Karpas-422 (cell line): ENCODE measurements around the gene RNU7-1. TPM values are rescaled to one million over a fixed set of nuclear protein-coding genes. Genes with fewer than 3 reads are reported as not detected.

ENCODE experiments used
- DNase-seq: peaks from one replicate; pipeline ENCODE4 v3.0.0-alpha.2; 2015
- H2AFZ ChIP-seq: fragments of 200-600 bp; sonication (generic); 2 replicates; pipeline ENCODE4 v1.6.1; 2014; ENCODE audit warnings: antibody characterized with exemption, low read length, mixed read lengths
- H3K27ac ChIP-seq: fragments of 200-600 bp; sonication (generic); 2 replicates; pipeline ENCODE4 v1.5.1; 2014; ENCODE audit warnings: mild to moderate bottlenecking, low read length, moderate library complexity
- H3K27me3 ChIP-seq: fragments of 200-600 bp; sonication (generic); 2 replicates; pipeline ENCODE4 v1.6.1; 2014; ENCODE audit warnings: low read length, mixed read lengths
- H3K36me3 ChIP-seq: fragments of 200-600 bp; sonication (generic); 2 replicates; pipeline ENCODE4 v1.6.1; 2014; ENCODE audit warnings: low read length, mixed read lengths; ENCODE audit not compliant: insufficient read depth
- H3K4me1 ChIP-seq: fragments of 200-600 bp; sonication (generic); 2 replicates; pipeline ENCODE4 v1.6.1; 2014; ENCODE audit warnings: mild to moderate bottlenecking, low read length, mixed read lengths
- H3K4me2 ChIP-seq: fragments of 200-600 bp; sonication (generic); 2 replicates; pipeline ENCODE4 v1.6.1; 2014; ENCODE audit warnings: low read length, low read depth, mild to moderate bottlenecking; ENCODE audit not compliant: poor library complexity, severe bottlenecking
- H3K4me3 ChIP-seq: fragments of 200-600 bp; sonication (generic); 2 replicates; pipeline ENCODE4 v1.5.1; 2014; ENCODE audit warnings: mild to moderate bottlenecking, antibody characterized with exemption, low read length, mixed read lengths
- H3K79me2 ChIP-seq: fragments of 200-600 bp; sonication (generic); 2 replicates; pipeline ENCODE4 v1.6.1; 2014; ENCODE audit warnings: mild to moderate bottlenecking, low read length, mixed read lengths
- H3K9ac ChIP-seq: fragments of 200-600 bp; sonication (generic); 2 replicates; pipeline ENCODE4 v1.6.0; 2014; ENCODE audit warnings: low read length
- H3K9me2 ChIP-seq: fragments of 200-600 bp; sonication (generic), shearing (Covaris generic); replicated peaks from 2 replicates; pipeline ENCODE4 v1.6.0; 2014; ENCODE audit warnings: mild to moderate bottlenecking, low read length, moderate library complexity; ENCODE audit not compliant: insufficient read depth
- H3K9me3 ChIP-seq: fragments of 300-700, 200-600 bp; sonication (generic); 2 replicates; pipeline ENCODE4 v1.6.1; 2014; ENCODE audit warnings: low read length, mixed read lengths
- H4K20me1 ChIP-seq: fragments of 200-600 bp; sonication (generic); 2 replicates; pipeline ENCODE4 v1.6.1; 2014; ENCODE audit warnings: mild to moderate bottlenecking, antibody characterized with exemption, low read length, low read depth; ENCODE audit not compliant: insufficient read depth
- total RNA-seq: library from RNA; depleted of rRNA; stranded (reverse); fragments of >200 nt; shearing (Covaris generic); gene quantifications from 2 replicates; pipeline ENCODE4 v1.2.3, GENCODE V29; 2014; ENCODE audit warnings: low replicate concordance

RNU7-1 gene
- total RNA-seq, 1 experiment from 2014 or later: not detected

GRCh38 chr12:6978611-6979011 lies 35.0 kb downstream of the RNU7-1 start:
- no peak overlapping the region for H3K9ac ChIP-seq
- no peaks in the 10 kb centered on the region for H3K9me3 ChIP-seq
- H3K4me2 ChIP-seq: no peak overlapping the region
- H3K27ac ChIP-seq: no peak overlapping the region
- DNase-seq: no peak
- no peak overlapping the region for H3K4me3 ChIP-seq
- no peak overlapping the region for H2AFZ ChIP-seq
- H3K79me2 ChIP-seq: no peaks in the 10 kb centered on the region
- peaks cover 68% of the 10 kb centered on the region for H3K36me3 ChIP-seq
- H3K9me2 ChIP-seq: no peaks in the 10 kb centered on the region
- peaks cover 20% of the 10 kb centered on the region for H3K4me1 ChIP-seq
- H4K20me1 ChIP-seq: 0 out of 2 replicates have a peak, but pooled peaks cover 4% of the 10 kb centered on the region
- H3K27me3 ChIP-seq: no peaks in the 10 kb centered on the region

- H3K36me3 ChIP-seq: peaks cover 68% of the 10 kb centered on the region
- H3K4me1 ChIP-seq: peaks cover 16% of the 10 kb centered on the region
- H3K27me3 ChIP-seq: no peaks in the 10 kb centered on the region
- H3K4me2 ChIP-seq: no peak overlapping the region
- H4K20me1 ChIP-seq: 0 out of 2 replicates have a peak, but pooled peaks cover 4% of the 10 kb centered on the region
- H3K9me2 ChIP-seq: no peaks in the 10 kb centered on the region
- H3K4me3 ChIP-seq: no peak overlapping the region
- H3K79me2 ChIP-seq: 0 out of 2 replicates have a peak, but pooled peaks cover under 1% of the 10 kb centered on the region
- H3K9me3 ChIP-seq: no peaks in the 10 kb centered on the region
- no peak overlapping the region for H2AFZ ChIP-seq
- H3K27ac ChIP-seq: no peak overlapping the region
- no peak for DNase-seq
- no peak overlapping the region for H3K9ac ChIP-seq
Measured at GRCh38 chr12:6979021-6979420, 35.4 kb downstream of the RNU7-1 start.

- Histone ChIP-seq H3K9ac (no peak overlapping the region), H3K4me3 (no peak overlapping the region), H3K27ac (no peak overlapping the region), H3K27me3 (no peaks in the 10 kb centered on the region), H3K9me3 (no peaks in the 10 kb centered on the region), H3K4me2 (no peak overlapping the region), H4K20me1 (0 out of 2 replicates have a peak, but pooled peaks cover 4% of the 10 kb centered on the region), H3K9me2 (no peaks in the 10 kb centered on the region), H3K36me3 (peaks cover 64% of the 10 kb centered on the region), H3K79me2 (0 out of 2 replicates have a peak, but pooled peaks cover 3% of the 10 kb centered on the region), H3K4me1 (peaks cover 12% of the 10 kb centered on the region), H2AFZ (no peak overlapping the region)
- no peak for DNase-seq
Measured at GRCh38 chr12:6979453-6979852, 35.8 kb downstream of the RNU7-1 start.

- 0 out of 2 replicates have a peak, but pooled peaks cover 6% of the 10 kb centered on the region for H3K79me2 ChIP-seq
Measured at GRCh38 chr12:6980075-6980474, 36.5 kb downstream of the RNU7-1 start.

GRCh38 chr12:6980740-6981139 lies 37.1 kb downstream of the RNU7-1 start:
- H3K9me3 ChIP-seq: no peaks in the 10 kb centered on the region
- H3K27me3 ChIP-seq: no peaks in the 10 kb centered on the region
- H3K4me2 ChIP-seq: no peak overlapping the region
- no peak overlapping the region for H3K9ac ChIP-seq
- H4K20me1 ChIP-seq: 0 out of 2 replicates have a peak, but pooled peaks cover 4% of the 10 kb centered on the region
- no peak overlapping the region for H2AFZ ChIP-seq
- no peak overlapping the region for H3K4me3 ChIP-seq
- no peaks in the 10 kb centered on the region for H3K9me2 ChIP-seq
- H3K27ac ChIP-seq: no peak overlapping the region
- DNase-seq: no peak
- peaks cover 51% of the 10 kb centered on the region for H3K36me3 ChIP-seq
- H3K4me1 ChIP-seq: no peaks in the 10 kb centered on the region; the same call in 1 of the 2 replicates
- H3K79me2 ChIP-seq: 0 out of 2 replicates have a peak, but pooled peaks cover 6% of the 10 kb centered on the region

More at GRCh38 chr12:6980075-6980474, 36.5 kb downstream of the RNU7-1 start:
- no peak overlapping the region for H2AFZ ChIP-seq
- H3K4me1 ChIP-seq: peaks cover 6% of the 10 kb centered on the region
- peaks cover 57% of the 10 kb centered on the region for H3K36me3 ChIP-seq
- H3K4me3 ChIP-seq: no peak overlapping the region
- H3K27me3 ChIP-seq: no peaks in the 10 kb centered on the region
- H4K20me1 ChIP-seq: 0 out of 2 replicates have a peak, but pooled peaks cover 4% of the 10 kb centered on the region
- no peak for DNase-seq
- H3K9ac ChIP-seq: no peak overlapping the region
- no peaks in the 10 kb centered on the region for H3K9me2 ChIP-seq
- no peak overlapping the region for H3K27ac ChIP-seq
- H3K4me2 ChIP-seq: no peak overlapping the region
- no peaks in the 10 kb centered on the region for H3K9me3 ChIP-seq

- DNase-seq: no peak
- H3K9ac ChIP-seq: no peak overlapping the region
- H3K4me1 ChIP-seq: no peaks in the 10 kb centered on the region
- no peak overlapping the region for H3K4me2 ChIP-seq
- H4K20me1 ChIP-seq: 0 out of 2 replicates have a peak, but pooled peaks cover 4% of the 10 kb centered on the region
- H3K4me3 ChIP-seq: no peak overlapping the region
- H3K27ac ChIP-seq: no peak overlapping the region
- no peak overlapping the region for H2AFZ ChIP-seq
- 0 out of 2 replicates have a peak, but pooled peaks cover 6% of the 10 kb centered on the region for H3K79me2 ChIP-seq
- H3K27me3 ChIP-seq: no peaks in the 10 kb centered on the region
- H3K9me2 ChIP-seq: no peaks in the 10 kb centered on the region
- no peaks in the 10 kb centered on the region for H3K9me3 ChIP-seq
- H3K36me3 ChIP-seq: peaks cover 49% of the 10 kb centered on the region
Measured at GRCh38 chr12:6981152-6982052, 37.8 kb downstream of the RNU7-1 start.

GRCh38 chr12:6982532-6982931 lies 38.9 kb downstream of the RNU7-1 start:
- H3K36me3 ChIP-seq: peaks cover 40% of the 10 kb centered on the region
- no peak for DNase-seq
- H3K79me2 ChIP-seq: 0 out of 2 replicates have a peak, but pooled peaks cover 6% of the 10 kb centered on the region
- no peaks in the 10 kb centered on the region for H3K9me2 ChIP-seq
- no peak overlapping the region for H3K4me2 ChIP-seq
- no peaks in the 10 kb centered on the region for H3K27me3 ChIP-seq
- H4K20me1 ChIP-seq: no peaks in the 10 kb centered on the region
- no peak overlapping the region for H3K9ac ChIP-seq
- H3K9me3 ChIP-seq: no peaks in the 10 kb centered on the region
- H3K27ac ChIP-seq: no peak overlapping the region
- no peak overlapping the region for H2AFZ ChIP-seq
- H3K4me1 ChIP-seq: no peaks in the 10 kb centered on the region
- no peak overlapping the region for H3K4me3 ChIP-seq

GRCh38 chr12:6987956-6988553 lies 44.4 kb downstream of the RNU7-1 start:
- no peaks in the 10 kb centered on the region for H3K9me3 ChIP-seq
- H3K4me2 ChIP-seq: no peak overlapping the region
- H3K27me3 ChIP-seq: no peaks in the 10 kb centered on the region
- no peak overlapping the region for H2AFZ ChIP-seq
- no peaks in the 10 kb centered on the region for H3K4me1 ChIP-seq
- no peaks in the 10 kb centered on the region for H3K9me2 ChIP-seq
- H3K4me3 ChIP-seq: no peak overlapping the region
- H3K27ac ChIP-seq: no peak overlapping the region
- no peaks in the 10 kb centered on the region for H4K20me1 ChIP-seq
- no peak for DNase-seq
- H3K79me2 ChIP-seq: peaks cover 20% of the 10 kb centered on the region; the same call in 1 of the 2 replicates
- H3K36me3 ChIP-seq: peaks cover 15% of the 10 kb centered on the region
- H3K9ac ChIP-seq: no peak overlapping the region
